K562 treated with DMSO at 1 percent for 48 hours (cell line): ENCODE results near the gene OSER1. TPM values are rescaled to one million over a fixed set of nuclear protein-coding genes. Genes with fewer than 3 reads are reported as not detected.

ENCODE experiments used
- total RNA-seq: library from RNA; unstranded; fragments of 300-600 nt; gene quantifications from 2 replicates; pipeline ENCODE4 v1.2.3, GENCODE V29; 2022; ENCODE audit warnings: low replicate concordance; ENCODE audit errors: extremely low read depth

OSER1 gene
- not detected in 2 replicates for total RNA-seq

DNA sequence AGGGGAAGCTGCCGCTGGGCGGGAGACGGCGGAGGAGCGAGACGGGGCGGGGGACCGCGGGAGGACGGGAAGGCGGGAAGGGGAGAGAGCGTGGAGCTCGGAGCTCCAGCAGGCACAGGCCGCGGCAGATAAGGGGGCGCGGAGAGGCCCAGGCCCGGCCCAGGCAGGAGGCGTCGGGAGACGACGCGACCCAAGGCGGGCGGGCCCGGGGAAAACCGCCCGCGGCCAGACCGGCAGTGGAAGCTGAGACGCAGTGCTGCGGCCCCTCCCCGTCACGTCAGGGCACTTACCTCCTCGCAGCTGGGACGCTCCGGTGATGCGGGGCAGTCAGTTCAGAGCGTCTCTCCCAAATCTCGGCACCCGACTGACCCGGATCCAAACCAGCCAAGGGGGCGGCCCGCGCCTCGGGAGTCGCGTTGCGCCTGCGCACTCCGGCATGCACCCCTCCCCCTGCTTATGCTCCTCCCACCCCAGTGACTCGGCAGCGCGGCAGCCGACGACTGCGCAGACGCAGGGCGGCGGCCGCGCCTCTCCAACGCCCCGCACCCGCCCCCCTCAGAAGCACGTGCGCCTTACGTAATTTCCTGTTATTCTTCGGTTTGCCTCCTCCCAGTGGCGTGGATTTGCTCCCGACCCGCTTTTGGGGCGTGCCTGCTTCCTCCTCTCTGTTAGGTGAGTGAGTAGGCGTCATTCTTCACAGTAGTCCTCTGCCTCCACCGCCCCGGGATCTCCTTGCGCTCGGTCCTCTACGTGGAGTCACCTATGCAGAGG, at the start of gene OSER1:
Gene OSER1 (minus strand): TSS at position 366 of the 771 bp plus-strand sequence. CDS start 3,814 bp downstream, outside the sequence.

DNA sequence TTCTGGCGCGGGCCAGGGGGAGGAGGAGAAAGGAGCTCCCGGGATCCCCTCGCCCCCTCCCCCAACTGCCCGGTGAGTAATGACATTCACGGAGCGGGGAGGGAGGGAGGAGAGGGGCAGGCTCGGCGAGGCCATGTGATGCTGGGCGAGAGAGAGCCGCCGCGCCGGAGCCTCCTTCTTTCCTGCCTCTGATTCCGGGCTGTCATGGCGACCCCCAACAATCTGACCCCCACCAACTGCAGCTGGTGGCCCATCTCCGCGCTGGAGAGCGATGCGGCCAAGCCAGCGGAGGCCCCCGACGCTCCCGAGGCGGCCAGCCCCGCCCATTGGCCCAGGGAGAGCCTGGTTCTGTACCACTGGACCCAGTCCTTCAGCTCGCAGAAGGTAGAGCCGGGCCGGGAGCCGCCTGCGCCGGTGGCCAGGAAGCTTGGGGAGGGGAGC, 36.6 kb upstream of the OSER1 start, which contains the start of gene GDAP1L1:
Gene GDAP1L1 (plus strand): TSS at position 178 of the 441 bp plus-strand sequence. CDS start 27 bp downstream, at position 205.

DNA sequence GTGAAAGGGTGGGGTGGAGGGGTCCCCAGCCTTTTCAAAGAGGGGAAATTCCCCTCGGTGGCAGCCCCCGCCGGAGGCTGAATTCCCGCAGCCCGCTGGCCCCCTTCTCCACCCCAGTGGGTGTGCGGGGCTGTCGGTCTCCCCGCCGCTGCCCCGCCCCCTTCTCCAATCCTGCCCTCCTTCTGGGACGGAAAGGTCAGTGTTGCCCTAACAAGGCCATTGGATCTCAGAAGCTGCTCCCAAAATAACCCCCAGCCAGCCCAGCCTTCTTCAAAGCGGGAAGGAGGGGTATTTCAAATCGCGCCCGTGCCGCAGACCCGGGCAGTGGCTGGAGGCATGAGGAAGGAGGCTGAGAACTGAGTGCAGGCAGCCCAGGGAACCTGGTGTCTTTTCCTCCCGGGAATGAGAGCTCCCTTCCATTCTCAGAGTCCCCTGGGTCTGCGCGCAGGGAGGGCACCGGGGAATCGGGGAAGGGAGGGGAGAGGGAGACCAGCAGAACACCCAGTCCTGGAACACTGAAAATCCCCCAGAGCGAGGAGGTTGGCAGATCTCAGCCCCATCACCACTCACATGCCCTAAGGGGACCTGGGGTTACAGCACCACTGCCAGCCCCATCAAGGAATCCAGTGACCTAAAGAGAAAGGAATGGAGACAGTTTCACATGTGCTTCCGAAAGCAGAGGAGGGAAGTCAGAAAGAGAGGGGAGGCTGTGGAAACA, 23.4 kb downstream of the OSER1 start, which contains the start of gene JPH2:
Gene JPH2 (minus strand): TSS at position 135 of the 718 bp plus-strand sequence. CDS start 483 bp downstream, outside the sequence.

Other genes with a start within 250 kb of the OSER1 start
- gene JPH2, start 23.6 kb downstream of the OSER1 start, total RNA-seq = not detected in 2 replicates
- gene GDAP1L1, start 36.5 kb upstream of the OSER1 start, total RNA-seq = not detected in 2 replicates
- gene FITM2, start 100.4 kb upstream of the OSER1 start, total RNA-seq = not detected in 2 replicates
- gene R3HDML, start 126.3 kb upstream of the OSER1 start, total RNA-seq = not detected in 2 replicates
- not detected in 2 replicates for gene HNF4A, start 144.9 kb upstream of the OSER1 start, total RNA-seq